MM.1S (cell line): ENCODE data around the gene POLE.

ENCODE experiments used
- DNase-seq: peaks from one replicate; pipeline ENCODE4 v3.0.0-alpha.2; 2015
- H2AFZ ChIP-seq: fragments of 300-600 bp; sonication (generic); 2 replicates; pipeline ENCODE4 v1.6.0; 2016; ENCODE audit warnings: antibody characterized with exemption, low read length
- H3F3A ChIP-seq: fragments of 300-600 bp; sonication (generic); 2 replicates; pipeline ENCODE4 v1.6.1; 2016; ENCODE audit warnings: mild to moderate bottlenecking, antibody characterized with exemption, low read length, moderate library complexity, mixed read lengths; ENCODE audit not compliant: insufficient read depth
- H3K27ac ChIP-seq: fragments of 300-600 bp; sonication (generic); 2 replicates; pipeline ENCODE4 v1.5.1; 2016; ENCODE audit warnings: mild to moderate bottlenecking, low read length
- H3K27me3 ChIP-seq: fragments of 300-600 bp; sonication (generic); replicated peaks from 2 replicates; pipeline ENCODE4 v1.6.0; 2016; ENCODE audit warnings: low read length; ENCODE audit not compliant: insufficient read depth
- H3K36me3 ChIP-seq: fragments of 300-600 bp; sonication (generic); replicated peaks from 2 replicates; pipeline ENCODE4 v1.6.1; 2016; ENCODE audit warnings: mild to moderate bottlenecking, low read length, mixed read lengths; ENCODE audit not compliant: insufficient read depth
- H3K4me1 ChIP-seq: fragments of 300-600 bp; sonication (generic); 2 replicates; pipeline ENCODE4 v1.6.1; 2016; ENCODE audit warnings: low read length, mixed read lengths
- H3K4me2 ChIP-seq: fragments of 300-600 bp; sonication (generic); 2 replicates; pipeline ENCODE4 v1.6.0; 2016; ENCODE audit warnings: low read depth, low read length
- H3K4me3 ChIP-seq: fragments of 300-600 bp; sonication (generic); 2 replicates; pipeline ENCODE4 v1.5.1; 2016; ENCODE audit warnings: low read length, mixed read lengths
- H3K79me2 ChIP-seq: fragments of 300-600 bp; sonication (generic); 2 replicates; pipeline ENCODE4 v1.6.1; 2016; ENCODE audit warnings: mixed run types, low read length, mixed read lengths
- H3K9ac ChIP-seq: fragments of 300-600 bp; sonication (generic); 2 replicates; pipeline ENCODE4 v1.6.1; 2016; ENCODE audit warnings: low read length, mixed read lengths
- H3K9me2 ChIP-seq: fragments of 300-600 bp; sonication (generic); replicated peaks from 2 replicates; pipeline ENCODE4 v1.6.1; 2016; ENCODE audit warnings: mild to moderate bottlenecking, low read length, mixed read lengths; ENCODE audit not compliant: insufficient read depth
- H3K9me3 ChIP-seq: fragments of 300-600 bp; sonication (generic); replicated peaks from 2 replicates; pipeline ENCODE4 v1.6.1; 2016; ENCODE audit warnings: mild to moderate bottlenecking, low read length, mixed read lengths; ENCODE audit not compliant: insufficient read depth
- H4K20me1 ChIP-seq: fragments of 300-600 bp; sonication (generic); 2 replicates; pipeline ENCODE4 v1.6.1; 2016; ENCODE audit warnings: mild to moderate bottlenecking, low read length, moderate library complexity, mixed read lengths; ENCODE audit not compliant: insufficient read depth
- CTCF ChIP-seq: fragments of 300-600 bp; sonication (generic); IDR thresholded peaks from 2 replicates; pipeline ENCODE4 v1.5.1; 2016; ENCODE audit warnings: antibody characterized with exemption, low read length, mixed read lengths
- EZH2 ChIP-seq: fragments of 300-600 bp; sonication (generic); optimal IDR thresholded peaks from 2 replicates; pipeline ENCODE3; 2017; ENCODE audit warnings: low read depth, mild to moderate bottlenecking, antibody characterized with exemption, low read length, mixed read lengths
- EZH2phosphoT487 ChIP-seq: fragments of 300-600 bp; sonication (generic); IDR thresholded peaks from 2 replicates; pipeline ENCODE4 v1.6.1; 2018; ENCODE audit warnings: antibody characterized with exemption, low read length

POLE gene

GRCh38 chr12:132582582-132583410, 104.3 kb downstream of the POLE start:
- no peaks in the 10 kb centered on the region for H3K27me3 ChIP-seq
- H3K4me2 ChIP-seq, result no peak overlapping the region
- no peaks in the 10 kb centered on the region for H3K79me2 ChIP-seq
- TF ChIP-seq EZH2phosphoT487 (no peak), CTCF (no peak), EZH2 (no peak)
- no peak overlapping the region for H3K27ac ChIP-seq
- H3K4me1 ChIP-seq, result no peaks in the 10 kb centered on the region
- no peak overlapping the region for H2AFZ ChIP-seq
- H4K20me1 ChIP-seq, result no peaks in the 10 kb centered on the region
- no peaks in the 10 kb centered on the region for H3K9me2 ChIP-seq
- DNase-seq, result no peak
- H3K9me3 ChIP-seq, result no peaks in the 10 kb centered on the region
- H3K4me3 ChIP-seq, result no peak overlapping the region
- no peak overlapping the region for H3K9ac ChIP-seq
- H3K36me3 ChIP-seq, result no peaks in the 10 kb centered on the region
- no peaks in the 10 kb centered on the region for H3F3A ChIP-seq

- Histone ChIP-seq H3F3A (no peaks in the 10 kb centered on the region), H3K4me2 (no peak overlapping the region), H3K27me3 (no peaks in the 10 kb centered on the region), H3K9me2 (no peaks in the 10 kb centered on the region), H3K4me3 (no peak overlapping the region), H3K9me3 (no peaks in the 10 kb centered on the region), H3K4me1 (no peaks in the 10 kb centered on the region), H2AFZ (no peak overlapping the region), H3K79me2 (no peaks in the 10 kb centered on the region), H3K27ac (no peak overlapping the region), H3K9ac (no peak overlapping the region), H4K20me1 (no peaks in the 10 kb centered on the region), H3K36me3 (no peaks in the 10 kb centered on the region)
- no peak for DNase-seq
- no peak for TF ChIP-seq EZH2phosphoT487
- no peak for TF ChIP-seq EZH2
- no peak for TF ChIP-seq CTCF
These were observed 105.1 kb downstream of the POLE start for GRCh38 chr12:132582058-132582420.

- Histone ChIP-seq H3K4me2 (no peak overlapping the region), H3K79me2 (no peaks in the 10 kb centered on the region), H3K9me2 (no peaks in the 10 kb centered on the region), H3F3A (no peaks in the 10 kb centered on the region), H3K27me3 (no peaks in the 10 kb centered on the region), H3K4me3 (no peak overlapping the region), H2AFZ (no peak overlapping the region), H3K9ac (no peak overlapping the region), H4K20me1 (no peaks in the 10 kb centered on the region), H3K4me1 (no peaks in the 10 kb centered on the region), H3K36me3 (no peaks in the 10 kb centered on the region), H3K9me3 (no peaks in the 10 kb centered on the region), H3K27ac (no peak overlapping the region)
- DNase-seq, result no peak
- TF ChIP-seq EZH2, result no peak
- no peak for TF ChIP-seq EZH2phosphoT487
- TF ChIP-seq CTCF, result no peak
These were observed 105.6 kb downstream of the POLE start for GRCh38 chr12:132581348-132582057.
